GM12874 (cell line): ENCODE data around the gene ATCAY.

Experiments
- TF ChIP-seq, protein P1 (sequence below): IDR thresholded peaks from 2 replicates; pipeline ENCODE4 v1.5.1; 2011; ENCODE audit warnings: low read depth, mild to moderate bottlenecking, control low read depth, low read length, moderate library complexity; ENCODE audit not compliant: insufficient read depth

The ATCAY gene

GRCh38 chr19:3970313-3970807 is 89.9 kb downstream of the ATCAY start:
- TF ChIP-seq, protein P1, sequence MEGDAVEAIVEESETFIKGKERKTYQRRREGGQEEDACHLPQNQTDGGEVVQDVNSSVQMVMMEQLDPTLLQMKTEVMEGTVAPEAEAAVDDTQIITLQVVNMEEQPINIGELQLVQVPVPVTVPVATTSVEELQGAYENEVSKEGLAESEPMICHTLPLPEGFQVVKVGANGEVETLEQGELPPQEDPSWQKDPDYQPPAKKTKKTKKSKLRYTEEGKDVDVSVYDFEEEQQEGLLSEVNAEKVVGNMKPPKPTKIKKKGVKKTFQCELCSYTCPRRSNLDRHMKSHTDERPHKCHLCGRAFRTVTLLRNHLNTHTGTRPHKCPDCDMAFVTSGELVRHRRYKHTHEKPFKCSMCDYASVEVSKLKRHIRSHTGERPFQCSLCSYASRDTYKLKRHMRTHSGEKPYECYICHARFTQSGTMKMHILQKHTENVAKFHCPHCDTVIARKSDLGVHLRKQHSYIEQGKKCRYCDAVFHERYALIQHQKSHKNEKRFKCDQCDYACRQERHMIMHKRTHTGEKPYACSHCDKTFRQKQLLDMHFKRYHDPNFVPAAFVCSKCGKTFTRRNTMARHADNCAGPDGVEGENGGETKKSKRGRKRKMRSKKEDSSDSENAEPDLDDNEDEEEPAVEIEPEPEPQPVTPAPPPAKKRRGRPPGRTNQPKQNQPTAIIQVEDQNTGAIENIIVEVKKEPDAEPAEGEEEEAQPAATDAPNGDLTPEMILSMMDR = no peak

GRCh38 chr19:3970808-3971598 is 90.5 kb downstream of the ATCAY start, which contains the start of gene DAPK3:
TSS of gene DAPK3 (minus strand) at chr19:3971099. CDS start at chr19:3969735, 1,364 bp downstream.
- TF ChIP-seq, protein P1 = no peak

DNA sequence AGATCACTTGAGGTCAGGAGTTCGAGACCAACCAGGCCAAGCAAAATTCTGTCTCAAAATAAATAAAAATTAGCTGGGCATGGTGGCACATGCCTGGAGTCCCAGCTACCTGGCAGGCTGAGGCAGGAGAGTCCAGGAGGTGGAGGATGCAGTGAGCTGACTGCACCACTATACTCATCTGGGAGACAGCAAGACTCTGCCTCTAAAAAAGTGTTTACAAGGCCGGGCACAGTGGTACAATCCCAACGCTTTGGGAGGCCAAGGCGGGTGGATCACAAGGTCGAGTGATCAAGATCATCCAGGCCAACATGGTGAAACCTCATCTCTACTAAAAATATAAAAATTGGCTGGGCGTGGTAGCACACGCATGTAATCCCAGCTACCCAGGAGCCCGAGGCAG is 94.7 kb downstream of the ATCAY start:
- TF ChIP-seq, protein P1 = no peak

GRCh38 chr19:3975637-3976087 is 95.2 kb downstream of the ATCAY start:
- TF ChIP-seq, protein P1 = no peak

DNA sequence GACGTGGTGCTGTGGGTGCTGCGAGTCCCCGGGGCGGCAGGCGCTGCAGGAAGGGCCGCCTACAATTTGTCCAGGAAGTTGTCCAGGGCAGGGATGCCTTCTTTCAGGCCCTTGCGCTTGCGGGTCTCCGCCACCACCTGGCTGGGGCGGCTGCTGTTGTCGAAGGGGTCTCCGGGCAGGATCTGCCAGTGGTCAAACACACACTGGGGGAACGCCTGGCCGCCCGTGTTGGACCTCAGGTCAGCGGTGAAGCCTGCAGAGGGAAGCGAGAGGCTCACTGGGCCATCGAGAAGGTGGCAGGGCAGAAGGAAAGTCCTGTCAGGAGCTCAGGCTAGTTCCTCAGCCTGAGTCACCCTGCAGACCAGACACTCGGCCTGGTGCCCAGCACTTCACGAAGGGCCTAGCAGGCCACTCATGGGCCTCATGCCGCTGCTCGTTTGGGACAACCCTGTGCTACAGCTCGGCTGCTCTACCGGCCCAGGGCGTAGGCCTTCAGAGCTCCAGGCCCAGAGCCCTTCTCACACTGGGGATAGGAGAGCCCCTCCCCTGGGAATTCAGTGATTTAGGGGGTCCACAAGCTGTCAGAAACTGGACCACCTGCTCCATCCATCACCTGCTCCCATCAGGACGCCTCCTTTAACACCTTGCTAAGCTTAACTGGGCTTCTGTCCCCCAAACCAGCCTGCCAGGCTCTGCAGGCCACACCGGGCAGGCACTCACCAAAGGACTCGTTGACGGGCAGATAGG is 96.2 kb downstream of the ATCAY start:
- TF ChIP-seq, protein P1 = no peak
